Right lobe of liver (tissue), 4 donors: ENCODE data around the gene SIPA1.

Source experiments
- CTCF ChIP-seq, 4 donors: fragments of 200-600 bp in 3 of 4; fragments of 450-650 bp in 1 of 4; IDR thresholded peaks; one replicate each; pipeline versions ENCODE4 v1.5.1 to v1.8.0; 2016 to 2022; ENCODE audit warnings: antibody characterized with exemption in 4 of 4, mild to moderate bottlenecking in 2 of 4
- POLR2A ChIP-seq: fragments of 450-650 bp; IDR thresholded peaks from one replicate; pipeline ENCODE4 v1.6.1; 2017; ENCODE audit warnings: antibody characterized with exemption, mild to moderate bottlenecking
- donor health status: DM: no; HTN: no; CAD: no.
- donor health status: DM: no; HTN: no; CAD: no.
- donor health status: DM: no; HTN: yes; CAD: no.

- TF ChIP-seq POLR2A (no peak), CTCF (IDR thresholded peaks at IDR 0.05) (no peak)
These were observed 1.5 kb upstream of the SIPA1 start for GRCh38 chr11:65636108-65637031.
